Fibroblast of skin of left quadriceps (primary cell): ENCODE measurements around the gene AK5.

Experiments used
- DNase-seq, 2 experiments: peaks; one replicate each; pipeline ENCODE4 v3.0.0-alpha.2; 2013; ENCODE audit warnings: low read depth in 2 of 2

The AK5 gene

GRCh38 chr1:77281491-77282186 lies at the start of gene AK5:
Gene AK5, plus strand, starts transcription at chr1:77282019. Its CDS starts 295 bp downstream, at chr1:77282314.
- peak in 1 of 2 experiments; percentile 22 for DNase-seq

GRCh38 chr1:77232829-77233228 lies 49.0 kb upstream of the AK5 start:
- no peak for DNase-seq

GRCh38 chr1:77234096-77234495 lies 47.7 kb upstream of the AK5 start:
- DNase-seq = no peak

- no peak for DNase-seq
Observed at GRCh38 chr1:77234943-77235342, 46.9 kb upstream of the AK5 start.

- DNase-seq = no peak
Observed at GRCh38 chr1:77238462-77238861, 43.4 kb upstream of the AK5 start.

- no peak for DNase-seq
Observed at GRCh38 chr1:77239311-77239710, 42.5 kb upstream of the AK5 start.

- DNase-seq = no peak
Observed at GRCh38 chr1:77245830-77246229, 36.0 kb upstream of the AK5 start.

- DNase-seq = no peak
Observed at GRCh38 chr1:77250126-77250525, 31.7 kb upstream of the AK5 start.

GRCh38 chr1:77253211-77253610 lies 28.6 kb upstream of the AK5 start:
- DNase-seq = no peak

- DNase-seq = no peak
Observed at GRCh38 chr1:77263708-77264107, 18.1 kb upstream of the AK5 start.

- no peak for DNase-seq
Observed at GRCh38 chr1:77265180-77265579, 16.6 kb upstream of the AK5 start.

GRCh38 chr1:77267035-77267434 lies 14.8 kb upstream of the AK5 start:
- DNase-seq = no peak

- DNase-seq = peak; percentile 58 to 62
Observed at GRCh38 chr1:77271852-77272580, 9.8 kb upstream of the AK5 start.

- DNase-seq = no peak
Observed at GRCh38 chr1:77273891-77274290, 7.9 kb upstream of the AK5 start.

GRCh38 chr1:77275194-77275593 lies 6.6 kb upstream of the AK5 start:
- DNase-seq = no peak

- DNase-seq = no peak
Observed at GRCh38 chr1:77276941-77277340, 4.9 kb upstream of the AK5 start.

- DNase-seq = no peak
Observed at GRCh38 chr1:77279929-77280328, 1.9 kb upstream of the AK5 start.

GRCh38 chr1:77280962-77281361 lies 857 bp upstream of the AK5 start:
- no peak for DNase-seq

- no peak for DNase-seq
Observed at GRCh38 chr1:77282187-77282865, 507 bp downstream of the AK5 start.

- no peak for DNase-seq
Observed at GRCh38 chr1:77282866-77283539, 1.2 kb downstream of the AK5 start.

GRCh38 chr1:77283701-77284425 lies 2.0 kb downstream of the AK5 start:
- peak in 1 of 2 experiments; percentile 23 for DNase-seq

GRCh38 chr1:77287535-77287934 lies 5.7 kb downstream of the AK5 start:
- DNase-seq = no peak
